DOHH2 (cell line): ENCODE data around the gene MEOX2.

Experiments
- H3F3A ChIP-seq: fragments of 200-600 bp; sonication (generic), shearing (Covaris generic); 2 replicates; pipeline ENCODE4 v1.6.0; 2016; ENCODE audit warnings: antibody characterized with exemption, mild to moderate bottlenecking; ENCODE audit not compliant: control insufficient read depth, insufficient read depth
- H3K27ac ChIP-seq: fragments of 200-600 bp; sonication (generic); 2 replicates; pipeline ENCODE4 v1.5.1; 2014; ENCODE audit warnings: low read depth, mild to moderate bottlenecking, low read length, moderate library complexity
- H3K27me3 ChIP-seq: fragments of 200-600 bp; sonication (generic); 2 replicates; pipeline ENCODE4 v1.6.1; 2014; ENCODE audit warnings: mild to moderate bottlenecking, low read length, mixed read lengths; ENCODE audit not compliant: control insufficient read depth
- H3K36me3 ChIP-seq: fragments of 200-600 bp; sonication (generic); 2 replicates; pipeline ENCODE4 v1.6.1; 2014; ENCODE audit warnings: mild to moderate bottlenecking, low read length, moderate library complexity, mixed read lengths; ENCODE audit not compliant: control insufficient read depth
- H3K4me1 ChIP-seq: fragments of 200-600 bp; sonication (generic); 2 replicates; pipeline ENCODE4 v1.6.1; 2014; ENCODE audit warnings: mild to moderate bottlenecking, low read length, mixed read lengths; ENCODE audit not compliant: control insufficient read depth
- H3K4me2 ChIP-seq: fragments of 200-600 bp; sonication (generic); 2 replicates; pipeline ENCODE4 v1.6.0; 2014; ENCODE audit warnings: mild to moderate bottlenecking, low read length, moderate library complexity
- H3K4me3 ChIP-seq: fragments of 200-600 bp; sonication (generic); 2 replicates; pipeline ENCODE4 v1.5.1; 2014; ENCODE audit warnings: mild to moderate bottlenecking, low read length, mixed read lengths
- H3K79me2 ChIP-seq: fragments of 200-600 bp; sonication (generic); 2 replicates; pipeline ENCODE4 v1.6.1; 2014; ENCODE audit warnings: mild to moderate bottlenecking, low read length, mixed read lengths; ENCODE audit not compliant: control insufficient read depth
- H3K9me2 ChIP-seq: fragments of 200-600 bp; sonication (generic); replicated peaks from 2 replicates; pipeline ENCODE4 v1.6.1; 2014; ENCODE audit warnings: mild to moderate bottlenecking, low read length, mixed read lengths; ENCODE audit not compliant: control insufficient read depth
- H3K9me3 ChIP-seq: fragments of 200-600 bp; sonication (generic); 2 replicates; pipeline ENCODE4 v1.6.1; 2014; ENCODE audit warnings: antibody characterized with exemption, low read length, mixed read lengths; ENCODE audit not compliant: control insufficient read depth, insufficient read depth
- H4K20me1 ChIP-seq: fragments of 200-600 bp; sonication (generic); 2 replicates; pipeline ENCODE4 v1.6.0; 2014; ENCODE audit warnings: low read depth, mild to moderate bottlenecking, antibody characterized with exemption, low read length, moderate library complexity; ENCODE audit not compliant: control insufficient read depth, insufficient read depth
- CTCF ChIP-seq: fragments of 200-600 bp; sonication (generic); IDR thresholded peaks from one replicate; pipeline ENCODE4 v1.5.1; 2014; ENCODE audit warnings: antibody characterized with exemption, mild to moderate bottlenecking, low read depth, low read length; ENCODE audit not compliant: poor library complexity, severe bottlenecking
- EZH2phosphoT487 ChIP-seq: fragments of 200-600 bp; sonication (generic); IDR thresholded peaks from 2 replicates; pipeline ENCODE4 v1.6.1; 2017; ENCODE audit warnings: borderline replicate concordance, mild to moderate bottlenecking, antibody characterized with exemption, low read length, moderate library complexity, mixed read lengths

The MEOX2 gene

GRCh38 chr7:15618275-15618674 is 68.2 kb downstream of the MEOX2 start:
- no peaks in the 10 kb centered on the region for H3F3A ChIP-seq
- H3K27ac ChIP-seq = no peak overlapping the region
- no peak overlapping the region for H3K4me3 ChIP-seq
- H3K4me2 ChIP-seq = no peak overlapping the region
- H4K20me1 ChIP-seq = no peaks in the 10 kb centered on the region
- H3K9me2 ChIP-seq = no peaks in the 10 kb centered on the region
- no peaks in the 10 kb centered on the region for H3K79me2 ChIP-seq
- H3K27me3 ChIP-seq = no peaks in the 10 kb centered on the region
- no peaks in the 10 kb centered on the region for H3K4me1 ChIP-seq
- no peaks in the 10 kb centered on the region for H3K36me3 ChIP-seq
- H3K9me3 ChIP-seq = no peaks in the 10 kb centered on the region
- no peak for TF ChIP-seq EZH2phosphoT487
- no peak for TF ChIP-seq CTCF

GRCh38 chr7:15612205-15612604 is 74.3 kb downstream of the MEOX2 start:
- no peaks in the 10 kb centered on the region for H4K20me1 ChIP-seq
- no peak overlapping the region for H3K4me2 ChIP-seq
- no peaks in the 10 kb centered on the region for H3K27me3 ChIP-seq
- H3F3A ChIP-seq = no peaks in the 10 kb centered on the region
- H3K4me3 ChIP-seq = no peak overlapping the region
- TF ChIP-seq EZH2phosphoT487 (no peak), CTCF (no peak)
- H3K9me2 ChIP-seq = no peaks in the 10 kb centered on the region
- H3K36me3 ChIP-seq = no peaks in the 10 kb centered on the region
- H3K9me3 ChIP-seq = no peaks in the 10 kb centered on the region
- H3K27ac ChIP-seq = no peak overlapping the region
- no peaks in the 10 kb centered on the region for H3K4me1 ChIP-seq
- H3K79me2 ChIP-seq = no peaks in the 10 kb centered on the region

- H3K9me3 ChIP-seq = no peaks in the 10 kb centered on the region
- H3K27ac ChIP-seq = no peak overlapping the region
- H3F3A ChIP-seq = no peaks in the 10 kb centered on the region
- no peak overlapping the region for H3K4me2 ChIP-seq
- H3K27me3 ChIP-seq = no peaks in the 10 kb centered on the region
- no peak overlapping the region for H3K4me3 ChIP-seq
- H3K79me2 ChIP-seq = no peaks in the 10 kb centered on the region
- no peaks in the 10 kb centered on the region for H3K9me2 ChIP-seq
- H3K36me3 ChIP-seq = no peaks in the 10 kb centered on the region
- no peaks in the 10 kb centered on the region for H4K20me1 ChIP-seq
- no peaks in the 10 kb centered on the region for H3K4me1 ChIP-seq
- no peak for TF ChIP-seq EZH2phosphoT487
- no peak for TF ChIP-seq CTCF
Measured at GRCh38 chr7:15610503-15610902, 76.0 kb downstream of the MEOX2 start.

GRCh38 chr7:15609287-15609686 is 77.2 kb downstream of the MEOX2 start:
- Histone ChIP-seq H3K4me2 (no peak overlapping the region), H3F3A (no peaks in the 10 kb centered on the region), H3K4me1 (no peaks in the 10 kb centered on the region)

More at GRCh38 chr7:15609287-15609686, 77.2 kb downstream of the MEOX2 start:
- Histone ChIP-seq H3K36me3 (no peaks in the 10 kb centered on the region), H3K27me3 (no peaks in the 10 kb centered on the region), H3K9me2 (no peaks in the 10 kb centered on the region), H3K27ac (no peak overlapping the region), H3K79me2 (no peaks in the 10 kb centered on the region), H3K4me3 (no peak overlapping the region), H4K20me1 (no peaks in the 10 kb centered on the region), H3K9me3 (no peaks in the 10 kb centered on the region)
- no peak for TF ChIP-seq CTCF
- no peak for TF ChIP-seq EZH2phosphoT487
